A673 (cell line): ENCODE measurements around the gene MAST3.

ENCODE experiments used
- CTCF ChIP-seq: fragments of 300-800, 200-600 bp; sonication (generic); conservative IDR thresholded peaks from 2 replicates; pipeline ENCODE4 v1.5.1; 2017; ENCODE audit warnings: low read depth, mild to moderate bottlenecking, antibody characterized with exemption, low read length, moderate library complexity, mixed read lengths
- EZH2 ChIP-seq: fragments of 200-600 bp; sonication (generic); IDR thresholded peaks from 2 replicates; pipeline ENCODE4 v1.6.1; 2017; ENCODE audit warnings: borderline replicate concordance, low read depth, mild to moderate bottlenecking, mixed read lengths, antibody characterized with exemption, low read length; ENCODE audit not compliant: poor library complexity, severe bottlenecking

- no peak for TF ChIP-seq CTCF
- TF ChIP-seq EZH2, result no peak
Measured at GRCh38 chr19:18174983-18175382, 77.4 kb downstream of the MAST3 start.
